DOHH2 (cell line): ENCODE measurements around the gene CEACAM5.
"Not testable (repeated sequence)": the region's sequence is repeated elsewhere in the genome, so short reads cannot be mapped to it uniquely, and the experiment has no call there.

Experiments
- H3F3A ChIP-seq: fragments of 200-600 bp; sonication (generic), shearing (Covaris generic); 2 replicates; pipeline ENCODE4 v1.6.0; 2016; ENCODE audit warnings: antibody characterized with exemption, mild to moderate bottlenecking; ENCODE audit not compliant: control insufficient read depth, insufficient read depth
- H3K27ac ChIP-seq: fragments of 200-600 bp; sonication (generic); 2 replicates; pipeline ENCODE4 v1.5.1; 2014; ENCODE audit warnings: low read depth, mild to moderate bottlenecking, low read length, moderate library complexity
- H3K27me3 ChIP-seq: fragments of 200-600 bp; sonication (generic); 2 replicates; pipeline ENCODE4 v1.6.1; 2014; ENCODE audit warnings: mild to moderate bottlenecking, low read length, mixed read lengths; ENCODE audit not compliant: control insufficient read depth
- H3K36me3 ChIP-seq: fragments of 200-600 bp; sonication (generic); 2 replicates; pipeline ENCODE4 v1.6.1; 2014; ENCODE audit warnings: mild to moderate bottlenecking, low read length, moderate library complexity, mixed read lengths; ENCODE audit not compliant: control insufficient read depth
- H3K4me1 ChIP-seq: fragments of 200-600 bp; sonication (generic); 2 replicates; pipeline ENCODE4 v1.6.1; 2014; ENCODE audit warnings: mild to moderate bottlenecking, low read length, mixed read lengths; ENCODE audit not compliant: control insufficient read depth
- H3K4me2 ChIP-seq: fragments of 200-600 bp; sonication (generic); 2 replicates; pipeline ENCODE4 v1.6.0; 2014; ENCODE audit warnings: mild to moderate bottlenecking, low read length, moderate library complexity
- H3K4me3 ChIP-seq: fragments of 200-600 bp; sonication (generic); 2 replicates; pipeline ENCODE4 v1.5.1; 2014; ENCODE audit warnings: mild to moderate bottlenecking, low read length, mixed read lengths
- H3K79me2 ChIP-seq: fragments of 200-600 bp; sonication (generic); 2 replicates; pipeline ENCODE4 v1.6.1; 2014; ENCODE audit warnings: mild to moderate bottlenecking, low read length, mixed read lengths; ENCODE audit not compliant: control insufficient read depth
- H3K9me2 ChIP-seq: fragments of 200-600 bp; sonication (generic); replicated peaks from 2 replicates; pipeline ENCODE4 v1.6.1; 2014; ENCODE audit warnings: mild to moderate bottlenecking, low read length, mixed read lengths; ENCODE audit not compliant: control insufficient read depth
- H3K9me3 ChIP-seq: fragments of 200-600 bp; sonication (generic); 2 replicates; pipeline ENCODE4 v1.6.1; 2014; ENCODE audit warnings: antibody characterized with exemption, low read length, mixed read lengths; ENCODE audit not compliant: control insufficient read depth, insufficient read depth
- H4K20me1 ChIP-seq: fragments of 200-600 bp; sonication (generic); 2 replicates; pipeline ENCODE4 v1.6.0; 2014; ENCODE audit warnings: low read depth, mild to moderate bottlenecking, antibody characterized with exemption, low read length, moderate library complexity; ENCODE audit not compliant: control insufficient read depth, insufficient read depth
- CTCF ChIP-seq: fragments of 200-600 bp; sonication (generic); IDR thresholded peaks from one replicate; pipeline ENCODE4 v1.5.1; 2014; ENCODE audit warnings: antibody characterized with exemption, mild to moderate bottlenecking, low read depth, low read length; ENCODE audit not compliant: poor library complexity, severe bottlenecking
- EZH2phosphoT487 ChIP-seq: fragments of 200-600 bp; sonication (generic); IDR thresholded peaks from 2 replicates; pipeline ENCODE4 v1.6.1; 2017; ENCODE audit warnings: borderline replicate concordance, mild to moderate bottlenecking, antibody characterized with exemption, low read length, moderate library complexity, mixed read lengths

CEACAM5 gene

GRCh38 chr19:41707502-41707812 lies 969 bp upstream of the CEACAM5 start:
- no peaks in the 10 kb centered on the region for H3K36me3 ChIP-seq
- H4K20me1 ChIP-seq = no peaks in the 10 kb centered on the region; the same call in 1 of the 2 replicates
- H3K4me3 ChIP-seq = no peak overlapping the region
- no peaks in the 10 kb centered on the region for H3F3A ChIP-seq
- no peak overlapping the region for H3K4me2 ChIP-seq
- TF ChIP-seq CTCF (no peak), EZH2phosphoT487 (no peak)
- no peaks in the 10 kb centered on the region for H3K9me2 ChIP-seq
- no peaks in the 10 kb centered on the region for H3K4me1 ChIP-seq
- H3K9me3 ChIP-seq = no peaks in the 10 kb centered on the region
- no peaks in the 10 kb centered on the region for H3K79me2 ChIP-seq
- H3K27me3 ChIP-seq = peaks cover 12% of the 10 kb centered on the region
- H3K27ac ChIP-seq = no peak overlapping the region

GRCh38 chr19:41707871-41708371 lies 505 bp upstream of the CEACAM5 start:
- H3F3A ChIP-seq = no peaks in the 10 kb centered on the region
- no peaks in the 10 kb centered on the region for H3K9me3 ChIP-seq
- H3K36me3 ChIP-seq = no peaks in the 10 kb centered on the region
- no peak for TF ChIP-seq EZH2phosphoT487
- TF ChIP-seq CTCF = no peak
- H3K4me1 ChIP-seq = no peaks in the 10 kb centered on the region
- H4K20me1 ChIP-seq = no peaks in the 10 kb centered on the region
- H3K27me3 ChIP-seq = peaks cover 14% of the 10 kb centered on the region
- H3K9me2 ChIP-seq = no peaks in the 10 kb centered on the region
- no peak overlapping the region for H3K4me3 ChIP-seq
- no peak overlapping the region for H3K4me2 ChIP-seq
- H3K27ac ChIP-seq = no peak overlapping the region
- H3K79me2 ChIP-seq = no peaks in the 10 kb centered on the region

- not testable (repeated sequence) for H3K4me2 ChIP-seq, H3K27ac ChIP-seq, H3K9me3 ChIP-seq, H3K36me3 ChIP-seq, H3K4me1 ChIP-seq, H3K79me2 ChIP-seq, H3K9me2 ChIP-seq, H4K20me1 ChIP-seq, H3F3A ChIP-seq, H3K4me3 ChIP-seq
- H3K27me3 ChIP-seq = peaks cover 18% of the 10 kb centered on the region
Measured at GRCh38 chr19:41709516-41709915, 1.1 kb downstream of the CEACAM5 start.

- Histone ChIP-seq H3K27me3 (peaks cover 14% of the 10 kb centered on the region), H4K20me1 (no peaks in the 10 kb centered on the region), H3K4me3 (no peak overlapping the region), H3K79me2 (no peaks in the 10 kb centered on the region), H3K27ac (no peak overlapping the region), H3F3A (no peaks in the 10 kb centered on the region), H3K9me3 (no peaks in the 10 kb centered on the region), H3K4me2 (no peak overlapping the region), H3K4me1 (no peaks in the 10 kb centered on the region), H3K9me2 (no peaks in the 10 kb centered on the region), H3K36me3 (no peaks in the 10 kb centered on the region)
- TF ChIP-seq CTCF (no peak), EZH2phosphoT487 (no peak)
Measured at GRCh38 chr19:41709951-41710645, 1.7 kb downstream of the CEACAM5 start.
